CD4-positive, alpha-beta memory T cell (primary cell): Measurements from ENCODE around the gene APC2. TPM values are rescaled to one million over a fixed set of nuclear protein-coding genes. Genes with fewer than 3 reads are reported as not detected.

ENCODE experiments used
- CTCF ChIA-PET: fragments of 350-600 bp; sonication (Branson Sonifier 250); formaldehyde crosslinking; loops from one replicate; lab custom pipeline; 2021; ENCODE audit warnings: inconsistent platforms; ENCODE audit not compliant: partially characterized antibody; lab: Charles Lee
- POLR2A ChIA-PET: fragments of 350-600 bp; sonication (Branson Sonifier 250); formaldehyde crosslinking; loops from one replicate; lab custom pipeline; 2021; ENCODE audit not compliant: partially characterized antibody; lab: Charles Lee
- DNase-seq, 5 donors: peaks; one replicate each; pipeline versions ENCODE4 v3.0.0 to v3.0.0-alpha.2; 2020 to 2022; ENCODE audit warnings: mixed read lengths in 1 of 5
- H3K27ac ChIP-seq: one replicate; pipeline ENCODE4 v1.7.0; 2013; ENCODE audit warnings: low read depth, low read length
- H3K27me3 ChIP-seq: 2 replicates; pipeline ENCODE4 v1.7.0; 2013; ENCODE audit warnings: mild to moderate bottlenecking, low read length, moderate library complexity; ENCODE audit not compliant: insufficient read depth
- H3K36me3 ChIP-seq: 2 replicates; pipeline ENCODE4 v1.7.0; 2013; ENCODE audit warnings: mild to moderate bottlenecking, low read length, moderate library complexity; ENCODE audit not compliant: insufficient read depth
- H3K4me1 ChIP-seq: 2 replicates; pipeline ENCODE4 v1.7.0; 2013; ENCODE audit warnings: mild to moderate bottlenecking, low read length, moderate library complexity; ENCODE audit not compliant: insufficient read depth
- H3K4me3 ChIP-seq, 2 donors: one replicate each; pipeline ENCODE4 v1.7.0; 2013; ENCODE audit warnings: low read length in 2 of 2, mild to moderate bottlenecking in 1 of 2
- H3K9me3 ChIP-seq, 2 donors: one replicate each; pipeline ENCODE4 v1.7.0; 2013; ENCODE audit warnings: low read length in 2 of 2, control low read depth in 1 of 2; ENCODE audit not compliant: control insufficient read depth in 1 of 2
- H3K27ac Mint-ChIP-seq, 7 donors: one replicate each; pipeline ENCODE4 v1.8.0; 2020 to 2021; ENCODE audit warnings: mixed read lengths in 7 of 7, mild to moderate bottlenecking in 6 of 7, inconsistent platforms in 3 of 7, moderate library complexity in 3 of 7
- H3K27me3 Mint-ChIP-seq, 2 donors: one replicate each; pipeline ENCODE4 v1.8.0; 2020 to 2021; ENCODE audit warnings: mixed read lengths in 2 of 2
- H3K36me3 Mint-ChIP-seq, 2 donors: one replicate each; pipeline ENCODE4 v1.8.0; 2020 to 2021; ENCODE audit warnings: mixed read lengths in 2 of 2, inconsistent platforms in 1 of 2, mild to moderate bottlenecking in 1 of 2
- H3K4me1 Mint-ChIP-seq, 4 donors: one replicate each; pipeline ENCODE4 v1.8.0; 2020 to 2021; ENCODE audit warnings: mixed read lengths in 4 of 4, mild to moderate bottlenecking in 1 of 4
- H3K4me3 Mint-ChIP-seq, 8 donors: one replicate each; pipeline ENCODE4 v1.8.0; 2020 to 2021; ENCODE audit warnings: mixed read lengths in 8 of 8, mild to moderate bottlenecking in 7 of 8, moderate library complexity in 6 of 8, inconsistent platforms in 3 of 8
- H3K9me3 Mint-ChIP-seq, 8 donors: one replicate each; pipeline ENCODE4 v1.8.0; 2020 to 2021; ENCODE audit warnings: mixed read lengths in 8 of 8, mild to moderate bottlenecking in 5 of 8, inconsistent platforms in 3 of 8, moderate library complexity in 1 of 8
- intact Hi-C: fragments of 100-400 bp; cut with micrococcal nuclease; formaldehyde crosslinking; loops from one replicate; pipeline ENCODE4 v1.15.1; 2023
- polyA plus RNA-seq, 2 donors: library from polyadenylated mRNA; unstranded; fragments of 300-500 nt; fragmentation: Illumina TruSeq; gene quantifications; one replicate each; pipeline ENCODE4 v1.2.3, GENCODE V29; 2021
- total RNA-seq, 2 experiments: library from RNA; stranded (reverse); gene quantifications; one replicate each; pipeline ENCODE4 v1.2.3, GENCODE V29; 2021

APC2 gene
- total and polyA plus RNA-seq, 4 experiments from 2014 or later: not detected

DNA sequence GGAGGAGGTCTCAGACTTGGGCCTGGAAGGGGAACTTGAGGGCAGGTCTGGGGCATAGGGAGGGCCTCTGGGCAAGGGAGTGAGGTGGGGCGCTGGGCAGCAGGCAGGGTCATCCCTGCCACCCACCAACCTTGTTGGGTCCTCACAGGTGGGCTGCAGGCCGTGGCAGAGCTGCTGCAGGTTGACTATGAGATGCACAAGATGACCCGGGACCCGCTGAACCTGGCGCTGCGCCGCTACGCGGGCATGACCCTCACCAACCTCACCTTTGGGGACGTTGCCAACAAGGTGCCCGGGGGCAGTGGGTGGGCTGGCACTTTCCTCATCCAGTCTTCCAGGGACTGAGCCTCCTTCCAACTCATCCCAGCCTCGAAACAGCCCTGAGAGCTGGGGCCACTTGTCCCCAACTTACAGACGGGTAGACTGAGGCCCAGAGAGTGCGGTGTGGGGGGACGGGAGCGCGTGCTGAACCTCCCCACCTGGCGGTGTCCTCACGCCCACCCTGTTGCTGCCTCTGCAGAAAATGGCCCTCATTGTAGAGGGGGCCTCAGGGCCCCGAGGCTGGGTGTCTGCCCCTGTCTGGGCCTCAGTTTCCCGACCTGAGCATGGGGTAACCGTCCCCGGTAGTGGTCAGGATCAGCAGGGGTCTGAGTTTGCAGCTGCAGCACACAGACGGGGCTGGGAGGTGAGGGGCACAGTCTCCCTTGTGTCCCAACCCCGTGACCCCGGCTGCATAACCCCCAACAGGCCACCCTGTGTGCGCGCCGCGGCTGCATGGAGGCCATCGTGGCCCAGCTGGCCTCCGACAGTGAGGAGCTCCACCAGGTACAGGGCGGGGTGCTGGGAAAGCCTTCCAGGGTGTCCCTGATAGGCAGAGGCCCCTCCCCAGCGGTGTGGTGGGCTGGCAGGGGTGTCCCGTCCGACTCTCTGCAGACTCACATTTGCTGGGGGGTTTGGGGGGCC, 10.4 kb downstream of the APC2 start:
- peaks cover 8 to 16% of the 10 kb centered on the region in 2 donors for H3K27me3 Mint-ChIP-seq
- CTCF ChIA-PET: no interaction called here

DNA sequence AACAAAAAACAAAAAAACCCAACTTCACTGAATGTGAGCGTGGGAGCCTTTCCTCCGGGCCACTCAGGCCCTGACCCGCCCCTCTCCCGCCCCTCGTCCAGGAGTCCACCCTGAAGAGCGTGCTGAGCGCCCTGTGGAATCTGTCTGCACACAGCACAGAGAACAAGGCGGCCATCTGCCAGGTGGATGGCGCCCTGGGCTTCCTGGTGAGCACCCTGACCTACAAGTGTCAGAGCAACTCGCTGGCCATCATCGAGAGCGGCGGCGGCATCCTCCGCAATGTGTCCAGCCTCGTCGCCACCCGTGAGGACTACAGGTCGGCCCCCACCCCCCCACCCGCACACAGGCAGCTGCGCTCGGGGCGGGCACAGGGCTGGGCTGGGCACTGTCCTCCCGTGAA, 11.9 kb downstream of the APC2 start:
- POLR2A ChIA-PET: no interaction called here

More for the DNA sequence above, 10.4 kb downstream of the APC2 start:
- POLR2A ChIA-PET: no interaction called here
- no peaks in the 10 kb centered on the region for H3K27me3 ChIP-seq
- intact Hi-C loops: no loop called here
- no peaks in the 10 kb centered on the region for H3K36me3 ChIP-seq
- Mint-ChIP-seq H3K4me3 (no peak overlapping the region), H3K27ac (no peak overlapping the region), H3K36me3 (no peaks in the 10 kb centered on the region), H3K4me1 (peaks cover 0 to 6% (median 5%) of the 10 kb centered on the region in 4 donors), H3K9me3 (peaks cover 0 to 2% (median 0%) of the 10 kb centered on the region in 8 donors)
- no peak overlapping the region for H3K27ac ChIP-seq
- H3K4me3 ChIP-seq: no peak overlapping the region
- peaks cover 13% of the 10 kb centered on the region for H3K4me1 ChIP-seq
- no peak for DNase-seq
- no peaks in the 10 kb centered on the region for H3K9me3 ChIP-seq

DNA sequence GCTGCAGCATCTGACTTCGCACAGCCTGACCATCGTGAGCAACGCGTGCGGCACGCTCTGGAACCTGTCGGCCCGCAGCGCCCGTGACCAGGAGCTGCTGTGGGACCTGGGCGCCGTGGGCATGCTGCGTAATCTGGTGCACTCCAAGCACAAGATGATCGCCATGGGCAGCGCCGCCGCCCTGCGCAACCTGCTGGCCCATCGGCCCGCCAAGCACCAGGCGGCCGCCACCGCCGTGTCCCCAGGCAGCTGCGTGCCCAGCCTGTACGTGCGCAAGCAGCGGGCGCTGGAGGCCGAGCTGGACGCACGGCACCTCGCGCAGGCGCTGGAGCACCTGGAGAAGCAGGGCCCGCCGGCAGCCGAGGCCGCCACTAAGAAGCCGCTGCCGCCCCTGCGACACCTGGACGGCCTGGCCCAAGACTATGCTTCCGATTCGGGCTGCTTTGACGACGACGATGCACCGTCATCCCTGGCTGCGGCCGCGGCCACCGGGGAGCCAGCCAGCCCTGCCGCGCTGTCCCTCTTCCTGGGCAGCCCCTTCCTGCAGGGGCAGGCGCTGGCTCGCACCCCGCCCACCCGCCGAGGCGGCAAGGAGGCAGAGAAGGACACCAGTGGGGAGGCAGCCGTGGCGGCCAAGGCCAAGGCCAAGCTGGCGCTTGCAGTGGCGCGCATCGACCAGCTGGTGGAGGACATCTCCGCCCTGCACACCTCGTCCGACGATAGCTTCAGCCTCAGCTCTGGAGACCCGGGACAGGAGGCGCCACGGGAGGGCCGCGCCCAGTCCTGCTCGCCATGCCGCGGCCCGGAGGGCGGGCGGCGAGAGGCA, 15.5 kb downstream of the APC2 start:
- Mint-ChIP-seq H3K36me3 (no peaks in the 10 kb centered on the region), H3K27me3 (no peaks in the 10 kb centered on the region), H3K4me1 (peaks cover 0 to 3% (median 0%) of the 10 kb centered on the region in 4 donors), H3K9me3 (no peaks in the 10 kb centered on the region), H3K4me3 (no peak overlapping the region), H3K27ac (no peak overlapping the region)
- Histone ChIP-seq H3K27me3 (no peaks in the 10 kb centered on the region), H3K4me1 (peaks cover 39% of the 10 kb centered on the region), H3K27ac (no peak overlapping the region), H3K36me3 (no peaks in the 10 kb centered on the region), H3K9me3 (no peaks in the 10 kb centered on the region), H3K4me3 (no peak overlapping the region)
- CTCF ChIA-PET: interaction anchor here (0.7 to 1.2 kb wide), 4 partner anchors 13 to 40 kb away, joined by 3 read pairs; no protein-coding TSS in a partner anchor
- POLR2A ChIA-PET: interaction anchor here (1.3 kb wide), 1 partner anchor 10 kb away, joined by 4 read pairs; no protein-coding TSS in a partner anchor
- peak in 1 of 5 donors; percentile 31 for DNase-seq
- intact Hi-C loops: no loop called here

More for the DNA sequence above, 11.9 kb downstream of the APC2 start:
- Histone ChIP-seq H3K27ac (no peak overlapping the region), H3K36me3 (no peaks in the 10 kb centered on the region), H3K9me3 (no peaks in the 10 kb centered on the region), H3K4me1 (peaks cover 13% of the 10 kb centered on the region), H3K4me3 (no peak overlapping the region), H3K27me3 (no peaks in the 10 kb centered on the region)
- Mint-ChIP-seq H3K27ac (no peak overlapping the region), H3K36me3 (no peaks in the 10 kb centered on the region), H3K9me3 (no peaks in the 10 kb centered on the region), H3K27me3 (peaks cover 4 to 11% of the 10 kb centered on the region in 2 donors), H3K4me3 (no peak overlapping the region), H3K4me1 (no peaks in the 10 kb centered on the region)
- no peak for DNase-seq
- CTCF ChIA-PET: no interaction called here
- intact Hi-C loops: no loop called here

DNA sequence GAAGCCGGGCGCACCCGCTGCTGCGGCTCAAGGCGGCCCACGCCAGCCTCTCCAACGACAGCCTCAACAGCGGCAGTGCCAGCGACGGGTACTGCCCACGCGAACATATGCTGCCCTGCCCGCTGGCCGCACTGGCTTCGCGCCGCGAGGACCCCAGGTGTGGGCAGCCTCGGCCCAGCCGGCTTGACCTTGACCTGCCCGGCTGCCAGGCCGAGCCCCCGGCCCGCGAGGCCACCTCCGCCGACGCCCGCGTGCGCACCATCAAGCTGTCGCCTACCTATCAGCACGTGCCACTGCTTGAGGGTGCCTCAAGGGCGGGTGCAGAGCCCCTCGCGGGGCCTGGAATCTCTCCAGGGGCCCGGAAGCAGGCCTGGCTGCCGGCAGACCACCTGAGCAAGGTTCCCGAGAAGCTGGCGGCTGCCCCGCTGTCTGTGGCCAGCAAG, 16.1 kb downstream of the APC2 start:
- H3K9me3 Mint-ChIP-seq: no peaks in the 10 kb centered on the region
- intact Hi-C loops: no loop called here
- no peak overlapping the region for H3K27ac Mint-ChIP-seq
- no peaks in the 10 kb centered on the region for H3K27me3 ChIP-seq
- ChIA-PET POLR2A (interaction anchor here (1.3 kb wide), 1 partner anchor 10 kb away, joined by 4 read pairs; no protein-coding TSS in a partner anchor), CTCF (interaction anchor here (0.8 to 1.2 kb wide), 3 partner anchors 13 to 29 kb away, joined by 3 read pairs; no protein-coding TSS in a partner anchor)
- H3K36me3 Mint-ChIP-seq: no peaks in the 10 kb centered on the region
- H3K4me1 ChIP-seq: peaks cover 43% of the 10 kb centered on the region
- H3K27ac ChIP-seq: no peak overlapping the region
- no peaks in the 10 kb centered on the region for H3K9me3 ChIP-seq
- H3K4me3 Mint-ChIP-seq: no peak overlapping the region
- H3K36me3 ChIP-seq: no peaks in the 10 kb centered on the region
- H3K4me3 ChIP-seq: no peak overlapping the region
- no peak for DNase-seq
- H3K27me3 Mint-ChIP-seq: no peaks in the 10 kb centered on the region
- peaks cover 0 to 4% (median 1%) of the 10 kb centered on the region in 4 donors for H3K4me1 Mint-ChIP-seq

DNA sequence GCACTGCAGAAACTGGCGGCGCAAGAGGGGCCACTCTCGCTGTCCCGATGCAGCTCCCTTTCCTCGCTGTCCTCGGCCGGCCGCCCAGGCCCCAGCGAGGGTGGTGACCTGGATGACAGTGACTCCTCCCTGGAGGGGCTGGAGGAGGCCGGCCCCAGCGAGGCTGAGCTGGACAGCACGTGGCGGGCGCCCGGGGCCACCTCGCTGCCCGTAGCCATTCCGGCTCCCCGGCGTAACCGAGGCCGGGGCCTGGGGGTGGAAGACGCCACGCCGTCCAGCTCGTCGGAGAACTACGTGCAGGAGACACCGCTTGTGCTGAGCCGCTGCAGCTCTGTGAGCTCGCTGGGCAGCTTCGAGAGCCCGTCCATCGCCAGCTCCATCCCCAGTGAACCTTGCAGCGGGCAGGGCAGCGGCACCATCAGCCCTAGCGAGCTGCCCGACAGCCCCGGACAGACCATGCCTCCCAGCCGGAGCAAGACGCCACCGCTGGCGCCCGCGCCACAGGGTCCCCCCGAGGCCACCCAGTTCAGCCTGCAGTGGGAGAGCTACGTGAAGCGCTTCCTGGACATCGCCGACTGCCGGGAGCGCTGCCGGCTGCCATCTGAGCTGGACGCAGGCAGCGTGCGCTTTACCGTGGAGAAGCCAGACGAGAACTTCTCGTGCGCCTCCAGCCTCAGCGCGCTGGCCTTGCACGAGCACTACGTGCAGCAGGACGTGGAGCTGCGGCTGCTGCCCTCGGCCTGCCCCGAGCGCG, 16.7 kb downstream of the APC2 start:
- peaks cover 49% of the 10 kb centered on the region for H3K4me1 ChIP-seq
- intact Hi-C loops: no loop called here
- CTCF ChIA-PET: interaction anchor here (0.8 to 1.2 kb wide), 3 partner anchors 14 to 29 kb away, joined by 3 read pairs; no protein-coding TSS in a partner anchor

DNA sequence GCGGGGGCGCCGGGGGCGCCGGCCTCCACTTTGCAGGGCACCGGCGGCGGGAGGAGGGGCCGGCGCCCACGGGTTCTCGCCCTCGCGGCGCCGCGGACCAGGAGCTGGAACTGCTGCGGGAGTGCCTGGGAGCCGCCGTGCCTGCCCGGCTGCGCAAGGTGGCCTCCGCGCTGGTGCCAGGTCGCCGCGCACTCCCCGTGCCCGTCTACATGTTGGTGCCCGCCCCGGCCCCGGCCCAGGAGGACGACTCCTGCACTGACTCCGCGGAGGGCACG, 17.2 kb downstream of the APC2 start:
- H3K27ac ChIP-seq: no peak overlapping the region
- ChIA-PET POLR2A (interaction anchor here (0.7 to 1.3 kb wide), 2 partner anchors 11 to 110 kb away, joined by 3 to 4 read pairs; no protein-coding TSS in a partner anchor), CTCF (interaction anchor here (1.2 kb wide), 1 partner anchor 30 kb away, joined by 3 read pairs; no protein-coding TSS in a partner anchor)
- Mint-ChIP-seq H3K4me3 (no peak overlapping the region), H3K27me3 (no peaks in the 10 kb centered on the region), H3K4me1 (peaks cover 0 to 14% (median 7%) of the 10 kb centered on the region in 4 donors), H3K27ac (no peak overlapping the region), H3K36me3 (no peaks in the 10 kb centered on the region), H3K9me3 (no peaks in the 10 kb centered on the region)
- no peak for DNase-seq
- peaks cover 54% of the 10 kb centered on the region for H3K4me1 ChIP-seq
- H3K27me3 ChIP-seq: no peaks in the 10 kb centered on the region
- intact Hi-C loops: no loop called here
- H3K4me3 ChIP-seq: no peak overlapping the region
- no peaks in the 10 kb centered on the region for H3K36me3 ChIP-seq
- no peaks in the 10 kb centered on the region for H3K9me3 ChIP-seq

More for the DNA sequence above, 16.7 kb downstream of the APC2 start:
- Mint-ChIP-seq H3K36me3 (no peaks in the 10 kb centered on the region), H3K4me3 (no peak overlapping the region), H3K27me3 (no peaks in the 10 kb centered on the region), H3K9me3 (no peaks in the 10 kb centered on the region), H3K27ac (no peak overlapping the region), H3K4me1 (peaks cover 0 to 10% (median 5%) of the 10 kb centered on the region in 4 donors)
- Histone ChIP-seq H3K9me3 (no peaks in the 10 kb centered on the region), H3K36me3 (no peaks in the 10 kb centered on the region), H3K4me3 (no peak overlapping the region), H3K27ac (no peak overlapping the region), H3K27me3 (no peaks in the 10 kb centered on the region)
- DNase-seq: no peak
- POLR2A ChIA-PET: interaction anchor here (0.7 to 1.3 kb wide), 2 partner anchors 11 to 109 kb away, joined by 3 to 4 read pairs; no protein-coding TSS in a partner anchor
